ENCODE measurements around the gene PCMTD2.

Gene PCMTD2

GRCh38 chr20:64236137-64237088, 19.1 kb upstream of the PCMTD2 start:
- no peak for TF ChIP-seq CTCF (IDR thresholded peaks at IDR 0.05; ENCODE audit: unreplicated experiment in 3 of 3)

GRCh38 chr20:64237316-64237715, 18.2 kb upstream of the PCMTD2 start:
- Mint-ChIP-seq H3K4me3 (no peak overlapping the region), H3K9me3 (no peaks in the 10 kb centered on the region), H3K36me3 (ENCODE audit: low read depth) (no peaks in the 10 kb centered on the region), H3K27ac (no peak overlapping the region), H3K4me1 (peaks cover 8% of the 10 kb centered on the region), H3K27me3 (ENCODE audit: low read depth) (peaks cover 11% of the 10 kb centered on the region)
- TF ChIP-seq CTCF (IDR thresholded peaks at IDR 0.05; ENCODE audit: unreplicated experiment in 3 of 3) = no peak

More at GRCh38 chr20:64236137-64237088, 19.1 kb upstream of the PCMTD2 start:
- H3K9me3 Mint-ChIP-seq = no peaks in the 10 kb centered on the region
- H3K4me3 Mint-ChIP-seq = no peak overlapping the region
- H3K4me1 Mint-ChIP-seq = peaks cover 8% of the 10 kb centered on the region
- H3K27me3 Mint-ChIP-seq (ENCODE audit: low read depth) = peaks cover 11% of the 10 kb centered on the region
- no peaks in the 10 kb centered on the region for H3K36me3 Mint-ChIP-seq (ENCODE audit: low read depth)
- no peak overlapping the region for H3K27ac Mint-ChIP-seq

GRCh38 chr20:64238115-64238825, 17.3 kb upstream of the PCMTD2 start:
- TF ChIP-seq CTCF (IDR thresholded peaks at IDR 0.05; ENCODE audit: unreplicated experiment in 3 of 3) = no peak
- no peaks in the 10 kb centered on the region for H3K9me3 Mint-ChIP-seq
- H3K36me3 Mint-ChIP-seq (ENCODE audit: low read depth) = no peaks in the 10 kb centered on the region
- H3K4me1 Mint-ChIP-seq = peaks cover 8% of the 10 kb centered on the region
- H3K27ac Mint-ChIP-seq = no peak overlapping the region
- H3K4me3 Mint-ChIP-seq = no peak overlapping the region
- peaks cover 8% of the 10 kb centered on the region for H3K27me3 Mint-ChIP-seq (ENCODE audit: low read depth)

GRCh38 chr20:64238851-64239387, 16.6 kb upstream of the PCMTD2 start:
- H3K27me3 Mint-ChIP-seq (ENCODE audit: low read depth) = peaks cover 7% of the 10 kb centered on the region
- H3K36me3 Mint-ChIP-seq (ENCODE audit: low read depth) = no peaks in the 10 kb centered on the region

More at GRCh38 chr20:64238851-64239387, 16.6 kb upstream of the PCMTD2 start:
- Mint-ChIP-seq H3K27ac (no peak overlapping the region), H3K4me1 (peaks cover 2% of the 10 kb centered on the region), H3K4me3 (no peak overlapping the region), H3K9me3 (no peaks in the 10 kb centered on the region)
- no peak for TF ChIP-seq CTCF (IDR thresholded peaks at IDR 0.05; ENCODE audit: unreplicated experiment in 3 of 3)
